Neural crest cell (in vitro differentiated cells): Measurements from ENCODE around the gene RNFT2. TPM values are rescaled to one million over a fixed set of nuclear protein-coding genes. Genes with fewer than 3 reads are reported as not detected.

Experiments
- DNase-seq: peaks from one replicate; pipeline ENCODE4 v3.0.0; 2021; ENCODE audit warnings: low read depth, mixed read lengths, low spot score
- H3K27ac Mint-ChIP-seq: one replicate; pipeline ENCODE4 v1.8.0; 2021; ENCODE audit warnings: mild to moderate bottlenecking, mixed read lengths; ENCODE audit not compliant: unreplicated experiment
- H3K27me3 Mint-ChIP-seq: 2 replicates; pipeline ENCODE4 v1.8.0; 2021; ENCODE audit warnings: low read depth, mild to moderate bottlenecking, mixed read lengths
- H3K36me3 Mint-ChIP-seq: 2 replicates; pipeline ENCODE4 v1.8.0; 2021; ENCODE audit warnings: low read depth, mild to moderate bottlenecking, mixed read lengths
- H3K4me1 Mint-ChIP-seq: 2 replicates; pipeline ENCODE4 v1.8.0; 2021; ENCODE audit warnings: mixed read lengths
- H3K4me3 Mint-ChIP-seq: one replicate; pipeline ENCODE4 v1.8.0; 2021; ENCODE audit warnings: mild to moderate bottlenecking, mixed read lengths
- H3K9me3 Mint-ChIP-seq: 2 replicates; pipeline ENCODE4 v1.8.0; 2021; ENCODE audit warnings: mixed read lengths
- total RNA-seq: library from RNA; stranded (reverse); gene quantifications from 2 replicates; pipeline ENCODE4 v1.2.1, GENCODE V29; 2021
- TF ChIP-seq, protein P1 (sequence below): fragments of 200-600 bp; sonication (generic); conservative IDR thresholded peaks from 2 replicates; pipeline ENCODE4 v1.5.0; 2021; ENCODE audit warnings: antibody characterized with exemption, mild to moderate bottlenecking

Gene RNFT2
- total RNA-seq, 1 donor from 2014 or later, result 79.9 TPM

DNA sequence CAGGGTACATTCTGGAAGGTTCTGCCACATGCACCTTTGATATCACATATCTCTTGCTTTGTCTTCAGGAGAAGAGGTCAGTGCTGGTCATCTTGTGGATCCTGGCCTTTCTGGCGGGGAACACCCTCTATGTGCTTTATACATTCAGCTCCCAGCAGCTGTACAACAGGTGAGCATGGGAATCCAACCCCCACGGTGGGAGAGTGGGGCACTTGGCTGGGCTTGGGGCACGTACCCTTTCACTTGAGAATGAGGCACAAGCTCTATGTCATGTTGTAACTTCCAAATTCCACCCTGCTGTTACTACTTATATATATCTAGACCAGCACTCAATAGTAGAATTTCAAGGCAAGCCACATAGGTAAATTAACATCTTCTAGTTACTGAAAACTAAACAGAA is 28.6 kb downstream of the RNFT2 start:
- no peak overlapping the region for H3K4me3 Mint-ChIP-seq
- no peaks in the 10 kb centered on the region for H3K9me3 Mint-ChIP-seq
- no peaks in the 10 kb centered on the region for H3K27me3 Mint-ChIP-seq
- H3K4me1 Mint-ChIP-seq, result no peaks in the 10 kb centered on the region
- no peak for DNase-seq
- no peaks in the 10 kb centered on the region for H3K36me3 Mint-ChIP-seq
- TF ChIP-seq, protein P1, sequence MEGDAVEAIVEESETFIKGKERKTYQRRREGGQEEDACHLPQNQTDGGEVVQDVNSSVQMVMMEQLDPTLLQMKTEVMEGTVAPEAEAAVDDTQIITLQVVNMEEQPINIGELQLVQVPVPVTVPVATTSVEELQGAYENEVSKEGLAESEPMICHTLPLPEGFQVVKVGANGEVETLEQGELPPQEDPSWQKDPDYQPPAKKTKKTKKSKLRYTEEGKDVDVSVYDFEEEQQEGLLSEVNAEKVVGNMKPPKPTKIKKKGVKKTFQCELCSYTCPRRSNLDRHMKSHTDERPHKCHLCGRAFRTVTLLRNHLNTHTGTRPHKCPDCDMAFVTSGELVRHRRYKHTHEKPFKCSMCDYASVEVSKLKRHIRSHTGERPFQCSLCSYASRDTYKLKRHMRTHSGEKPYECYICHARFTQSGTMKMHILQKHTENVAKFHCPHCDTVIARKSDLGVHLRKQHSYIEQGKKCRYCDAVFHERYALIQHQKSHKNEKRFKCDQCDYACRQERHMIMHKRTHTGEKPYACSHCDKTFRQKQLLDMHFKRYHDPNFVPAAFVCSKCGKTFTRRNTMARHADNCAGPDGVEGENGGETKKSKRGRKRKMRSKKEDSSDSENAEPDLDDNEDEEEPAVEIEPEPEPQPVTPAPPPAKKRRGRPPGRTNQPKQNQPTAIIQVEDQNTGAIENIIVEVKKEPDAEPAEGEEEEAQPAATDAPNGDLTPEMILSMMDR, result no peak
- no peak overlapping the region for H3K27ac Mint-ChIP-seq

DNA sequence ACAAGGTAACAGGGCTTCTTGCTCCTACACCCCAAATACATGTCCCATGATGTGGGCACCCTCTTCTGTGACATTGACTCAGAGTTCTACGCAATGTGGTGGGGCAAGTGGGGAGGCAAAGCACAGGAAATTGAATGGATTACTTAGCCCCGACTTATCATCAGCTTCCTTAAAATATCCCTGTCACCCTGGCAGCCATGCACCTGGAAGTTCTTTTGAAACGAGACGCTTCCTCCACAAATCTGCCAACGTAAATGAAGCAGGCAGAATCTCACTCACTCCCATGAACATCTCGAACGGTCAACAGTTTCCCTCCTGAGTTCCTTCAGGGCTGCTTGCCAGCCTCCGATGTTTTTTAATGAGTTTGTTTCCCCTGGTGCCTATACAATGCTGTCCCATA is 33.5 kb downstream of the RNFT2 start:
- peaks cover 6% of the 10 kb centered on the region for H3K36me3 Mint-ChIP-seq
- DNase-seq, result no peak
- H3K4me3 Mint-ChIP-seq, result no peak overlapping the region
- H3K27ac Mint-ChIP-seq, result no peak overlapping the region
- no peaks in the 10 kb centered on the region for H3K4me1 Mint-ChIP-seq
- no peaks in the 10 kb centered on the region for H3K9me3 Mint-ChIP-seq
- TF ChIP-seq, protein P1, result no peak
- no peaks in the 10 kb centered on the region for H3K27me3 Mint-ChIP-seq

DNA sequence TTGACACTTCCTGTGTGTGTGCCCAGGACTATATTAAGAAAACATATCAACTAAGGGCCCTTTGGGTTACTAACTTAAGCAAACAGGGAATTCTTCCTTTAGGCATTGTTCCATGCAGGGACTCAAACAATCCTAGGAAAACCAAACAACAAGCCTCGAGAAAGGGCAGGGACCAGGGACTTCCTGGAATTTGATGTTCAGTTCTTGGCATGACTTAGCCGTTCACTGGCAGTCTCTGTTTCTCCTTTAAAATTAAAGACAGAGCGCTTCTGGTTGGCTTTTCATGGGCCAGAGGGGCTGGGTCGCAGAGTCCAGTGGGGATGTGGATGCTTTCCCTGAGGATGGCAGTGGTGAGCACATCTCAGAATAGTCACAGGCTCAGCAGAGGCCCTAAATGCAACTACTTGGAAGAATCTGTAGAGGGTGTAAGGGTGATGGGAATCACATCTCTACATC is 35.2 kb downstream of the RNFT2 start:
- H3K4me3 Mint-ChIP-seq, result no peak overlapping the region
- no peaks in the 10 kb centered on the region for H3K4me1 Mint-ChIP-seq
- TF ChIP-seq, protein P1, result no peak
- peaks cover 6% of the 10 kb centered on the region for H3K36me3 Mint-ChIP-seq
- no peak for DNase-seq
- no peaks in the 10 kb centered on the region for H3K9me3 Mint-ChIP-seq
- no peaks in the 10 kb centered on the region for H3K27me3 Mint-ChIP-seq
- H3K27ac Mint-ChIP-seq, result no peak overlapping the region

DNA sequence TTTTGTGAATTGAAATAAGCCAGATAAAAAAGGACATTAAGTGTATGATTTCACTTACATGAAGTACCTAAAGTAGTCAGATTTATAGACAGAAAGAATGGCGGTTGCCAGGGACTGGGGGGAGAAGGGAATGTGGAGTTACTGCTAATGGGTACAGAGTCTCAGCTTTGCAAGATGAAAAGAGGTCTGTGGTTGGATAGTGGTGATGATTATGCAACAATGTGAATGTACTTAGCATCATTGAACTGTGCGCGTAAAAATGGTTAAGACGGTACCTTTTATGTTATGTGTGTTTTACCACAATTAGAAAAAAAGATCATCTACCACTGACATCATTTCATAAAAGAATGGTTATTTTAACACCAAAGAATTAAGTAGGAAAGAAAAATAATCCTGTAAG is 35.9 kb downstream of the RNFT2 start:
- H3K4me1 Mint-ChIP-seq, result no peaks in the 10 kb centered on the region
- no peak for DNase-seq
- H3K9me3 Mint-ChIP-seq, result no peaks in the 10 kb centered on the region
- TF ChIP-seq, protein P1, result no peak
- H3K4me3 Mint-ChIP-seq, result no peak overlapping the region
- no peak overlapping the region for H3K27ac Mint-ChIP-seq
- no peaks in the 10 kb centered on the region for H3K27me3 Mint-ChIP-seq
- peaks cover 6% of the 10 kb centered on the region for H3K36me3 Mint-ChIP-seq

DNA sequence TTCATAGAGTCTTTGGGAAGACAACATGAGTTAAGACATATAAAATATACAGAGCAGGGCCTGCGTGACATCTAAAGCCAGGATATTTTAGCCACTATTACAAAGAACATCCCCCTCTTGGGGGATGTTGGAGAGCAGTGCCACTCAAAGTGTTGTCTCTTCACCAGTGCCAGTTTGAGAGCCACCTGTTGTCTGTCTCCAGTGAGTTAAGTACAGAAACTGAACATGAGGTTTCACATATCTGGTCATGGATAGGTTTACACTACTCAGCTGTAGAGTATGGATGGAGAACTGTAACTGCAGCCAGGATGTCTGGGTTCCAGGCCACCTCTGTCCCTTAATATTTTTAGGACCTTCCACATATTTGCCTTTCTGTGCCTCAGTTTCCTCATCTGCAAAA is 39.1 kb downstream of the RNFT2 start:
- TF ChIP-seq, protein P1, result no peak
- no peak for DNase-seq
- H3K4me1 Mint-ChIP-seq, result no peaks in the 10 kb centered on the region
- no peak overlapping the region for H3K4me3 Mint-ChIP-seq
- no peaks in the 10 kb centered on the region for H3K27me3 Mint-ChIP-seq
- no peaks in the 10 kb centered on the region for H3K9me3 Mint-ChIP-seq
- H3K27ac Mint-ChIP-seq, result peak overlapping the region; percentile 43
- peaks cover 8% of the 10 kb centered on the region for H3K36me3 Mint-ChIP-seq

DNA sequence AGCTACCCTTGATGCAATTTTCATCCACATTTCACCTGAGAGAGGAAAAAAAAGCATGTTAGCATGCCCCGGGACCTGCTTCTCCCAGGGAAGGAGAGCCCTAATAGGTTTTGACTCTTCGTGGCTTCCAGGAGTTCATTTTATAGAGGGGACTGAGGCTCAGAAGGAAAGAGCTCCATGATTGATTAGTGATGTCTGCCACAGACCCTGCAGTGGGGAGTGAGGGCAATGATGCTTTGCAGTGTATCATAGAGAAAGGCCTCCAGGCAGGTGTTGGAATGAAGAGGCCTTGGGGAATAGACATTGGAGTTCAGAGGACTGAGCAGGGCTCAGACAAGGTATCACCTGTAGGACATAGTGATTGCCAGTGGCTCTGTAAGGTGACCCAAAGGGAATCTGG is 41.5 kb downstream of the RNFT2 start:
- no peak overlapping the region for H3K27ac Mint-ChIP-seq
- no peaks in the 10 kb centered on the region for H3K9me3 Mint-ChIP-seq
- H3K36me3 Mint-ChIP-seq, result peaks cover 11% of the 10 kb centered on the region
- no peak overlapping the region for H3K4me3 Mint-ChIP-seq
- H3K27me3 Mint-ChIP-seq, result no peaks in the 10 kb centered on the region
- no peak for DNase-seq
- TF ChIP-seq, protein P1, result no peak
- H3K4me1 Mint-ChIP-seq, result no peaks in the 10 kb centered on the region
